Cardiac atrium fibroblast (primary cell): ENCODE results near the gene MLST8. TPM values are rescaled to one million over a fixed set of nuclear protein-coding genes. Genes with fewer than 3 reads are reported as not detected.

Experiments
- total RNA-seq: library from RNA; depleted of rRNA; stranded (reverse); fragments of >200 nt; gene quantifications from 2 replicates; pipeline ENCODE4 v1.2.3, GENCODE V29; 2015

The MLST8 gene, protein sequence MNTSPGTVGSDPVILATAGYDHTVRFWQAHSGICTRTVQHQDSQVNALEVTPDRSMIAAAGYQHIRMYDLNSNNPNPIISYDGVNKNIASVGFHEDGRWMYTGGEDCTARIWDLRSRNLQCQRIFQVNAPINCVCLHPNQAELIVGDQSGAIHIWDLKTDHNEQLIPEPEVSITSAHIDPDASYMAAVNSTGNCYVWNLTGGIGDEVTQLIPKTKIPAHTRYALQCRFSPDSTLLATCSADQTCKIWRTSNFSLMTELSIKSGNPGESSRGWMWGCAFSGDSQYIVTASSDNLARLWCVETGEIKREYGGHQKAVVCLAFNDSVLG
- total RNA-seq: 39.5 and 45.2 TPM in 2 replicates

DNA sequence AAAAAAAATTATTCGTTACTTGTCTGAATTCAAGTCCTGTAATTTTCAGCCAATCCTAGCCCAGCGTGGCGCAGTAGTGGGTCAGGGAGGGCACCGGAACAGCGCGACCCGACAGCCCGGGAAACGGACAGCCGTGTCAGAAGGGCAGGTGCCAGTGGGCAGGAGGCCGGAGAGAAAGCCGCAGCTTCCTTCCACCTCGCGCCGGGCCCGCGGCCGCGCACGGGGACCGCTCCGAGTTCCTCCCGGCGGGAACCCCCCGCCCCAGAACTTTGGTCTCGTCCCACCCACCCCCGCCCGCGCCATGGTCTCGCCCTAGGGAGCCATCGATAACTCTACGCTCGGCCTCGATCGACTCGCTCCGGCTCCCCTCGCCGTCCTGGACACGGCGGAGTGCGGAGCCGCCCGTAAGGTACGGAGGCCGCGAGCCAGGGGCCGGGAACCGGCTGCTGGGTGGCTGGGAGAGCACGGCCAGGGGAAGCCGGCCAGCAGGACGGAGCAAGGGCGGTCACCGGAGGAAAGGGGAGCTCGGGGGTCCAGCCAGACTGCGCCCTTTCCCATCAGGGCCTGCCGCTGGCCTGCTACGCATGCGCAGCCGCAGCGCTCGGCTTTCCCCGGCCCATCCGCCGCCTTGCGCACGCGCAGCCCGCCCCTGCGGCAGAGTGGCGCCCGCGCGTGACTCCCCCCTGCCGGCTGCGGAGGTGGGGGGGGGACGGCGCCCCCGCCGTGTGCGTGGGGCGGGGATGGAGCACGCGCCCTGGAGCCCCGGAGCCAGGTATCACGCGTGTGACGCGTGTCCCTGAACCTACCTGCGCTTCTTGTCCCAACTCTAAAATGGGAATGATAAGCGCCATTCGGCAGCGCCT is at the start of gene MLST8:
Gene MLST8 (plus strand): TSS at position 351 of the 863 bp plus-strand sequence. CDS start 632 bp downstream, outside the sequence.

DNA sequence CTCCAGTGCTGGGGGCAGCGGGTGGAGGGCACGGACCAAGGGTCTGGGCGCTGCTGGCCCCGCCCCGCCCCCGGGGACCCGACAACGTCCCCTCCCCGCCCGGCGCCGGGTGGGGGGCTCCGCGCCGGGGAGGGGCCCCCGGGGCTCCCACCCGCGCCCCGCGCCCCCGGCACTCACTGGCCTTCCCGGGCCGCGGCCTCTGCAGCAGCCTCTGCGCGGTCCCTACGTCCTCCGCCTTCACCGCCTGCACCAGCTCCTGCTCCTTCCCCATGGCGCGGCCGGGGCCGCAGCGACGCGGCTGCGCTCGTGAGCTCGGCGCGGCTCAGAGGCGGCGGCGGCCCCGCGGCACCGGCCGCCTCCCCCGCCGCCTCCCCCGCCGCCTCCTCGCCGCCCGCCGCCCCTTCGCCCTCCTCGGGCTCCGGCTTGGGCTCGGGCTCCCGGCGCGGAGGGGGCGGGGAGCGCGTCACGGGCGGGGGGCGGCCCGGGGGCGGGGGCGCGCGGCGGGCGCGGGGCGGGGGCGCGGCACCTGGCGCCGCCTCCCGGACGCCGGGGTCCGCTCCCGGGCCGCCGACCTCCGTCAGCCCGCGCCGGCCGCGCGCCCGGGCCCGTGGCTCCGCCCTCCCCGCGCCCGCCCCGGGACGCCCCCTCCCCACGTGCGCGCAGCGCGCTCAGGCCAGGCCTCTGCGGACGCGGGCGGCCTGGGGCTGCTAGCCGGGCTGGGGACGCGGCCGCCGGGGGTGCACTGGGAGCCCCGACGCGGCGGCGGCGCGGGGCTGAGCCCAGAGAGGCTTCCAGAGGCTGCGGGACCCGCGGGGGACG is 8.9 kb upstream of the MLST8 start, which contains the start of gene CASKIN1:
Gene CASKIN1 (minus strand): TSS at position 444 of the 819 bp plus-strand sequence. CDS start 173 bp downstream, at position 271.

DNA sequence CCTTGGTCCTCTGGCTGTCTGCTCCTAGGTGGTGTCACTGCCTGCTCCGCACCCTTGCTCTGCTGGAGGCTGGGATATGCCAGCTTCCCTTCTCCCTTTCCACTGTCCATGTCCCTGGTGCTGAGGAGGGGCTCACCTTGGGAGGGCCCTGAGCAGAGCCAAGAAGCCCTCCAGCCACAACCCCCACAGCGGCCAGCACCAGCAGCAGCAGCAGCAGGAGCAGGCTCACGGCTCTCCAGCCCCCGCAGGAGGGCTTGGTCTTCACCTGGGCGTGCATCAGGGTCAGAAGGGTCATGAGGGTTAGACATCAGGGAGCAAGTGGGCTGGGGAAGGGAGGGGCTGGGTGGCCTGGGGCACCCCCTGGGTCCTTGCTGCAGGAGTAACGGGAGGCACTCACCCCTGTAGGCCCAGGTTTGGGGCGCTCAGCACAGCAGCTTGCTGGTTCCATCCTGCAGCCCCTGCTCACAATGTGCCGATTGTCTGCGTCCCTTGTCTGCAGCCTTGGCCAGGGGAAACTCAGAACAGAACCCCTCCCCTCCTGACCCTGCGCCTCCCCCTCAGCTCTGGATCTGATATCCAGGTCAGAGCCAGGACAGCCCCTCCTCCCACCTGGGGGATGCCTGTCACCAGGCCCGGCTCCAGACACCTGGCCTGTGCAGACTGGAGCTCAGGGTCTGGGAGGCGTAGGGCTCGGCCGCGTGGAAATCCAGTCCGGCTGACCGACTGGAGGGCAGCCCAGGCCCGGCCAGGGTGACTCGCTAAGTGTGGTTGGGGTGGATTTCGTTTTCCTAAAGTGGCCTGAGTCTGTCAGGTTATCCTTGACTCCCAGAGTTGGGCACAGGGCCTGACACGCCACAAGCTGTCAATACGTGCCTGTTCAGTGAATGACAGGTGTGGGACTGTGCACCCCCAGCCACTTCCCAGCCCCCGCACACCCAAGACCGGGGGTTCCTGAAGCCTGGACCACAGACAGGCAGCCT is 5.4 kb downstream of the MLST8 start, which contains the start of gene BRICD5:
Gene BRICD5 (minus strand): TSS at position 478 of the 980 bp plus-strand sequence. CDS start 30 bp downstream, at position 448.

DNA sequence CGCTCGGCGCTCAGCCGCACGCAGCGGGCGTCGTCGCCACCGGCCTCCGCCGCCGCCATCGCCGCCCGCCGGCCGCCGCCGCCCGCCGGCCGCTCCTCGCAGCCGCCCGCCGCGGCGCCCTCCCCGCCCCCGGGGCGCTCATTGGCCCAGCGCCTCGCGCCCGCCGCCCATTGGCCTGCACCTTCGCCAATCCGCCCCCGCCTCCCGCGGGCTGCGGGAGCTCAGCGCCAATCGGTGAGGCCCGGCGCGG is 9.4 kb downstream of the MLST8 start, which contains the start of gene PGP:
Gene PGP (minus strand): TSS at position 122 of the 250 bp plus-strand sequence. CDS start 63 bp downstream, at position 59.

DNA sequence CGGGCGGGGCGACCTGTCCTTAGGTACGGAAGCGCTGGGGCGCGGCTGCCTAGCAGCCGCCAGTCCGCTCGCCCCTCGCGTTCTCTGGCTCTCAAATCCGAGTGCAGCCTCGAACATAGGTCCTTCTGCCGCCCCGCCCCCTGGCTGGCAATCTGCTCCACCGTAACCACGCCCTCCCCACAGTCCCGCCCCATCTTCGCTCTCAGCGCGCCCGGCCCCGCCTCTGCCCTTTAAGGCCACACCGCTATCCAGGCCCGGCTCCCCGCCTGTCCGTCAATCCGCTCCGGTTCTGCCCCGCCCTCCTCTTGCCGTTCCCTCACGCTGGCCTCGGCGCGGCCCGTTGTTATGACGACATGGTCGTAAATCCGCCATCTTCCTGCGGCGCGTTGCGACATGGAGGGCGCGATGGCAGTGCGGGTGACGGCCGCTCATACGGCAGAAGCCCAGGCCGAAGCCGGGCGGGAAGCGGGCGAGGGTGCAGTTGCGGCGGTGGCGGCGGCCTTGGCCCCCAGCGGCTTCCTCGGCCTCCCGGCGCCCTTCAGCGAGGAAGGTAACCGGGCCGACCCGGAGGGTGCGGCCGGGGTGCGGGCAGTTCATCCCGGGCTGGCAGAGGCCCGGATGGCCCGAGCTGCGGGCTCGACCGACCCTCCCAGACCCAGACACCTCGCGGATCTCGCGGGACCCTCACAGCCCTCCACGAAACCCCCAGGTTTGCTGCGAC is 18.1 kb downstream of the MLST8 start, which contains the start of gene E4F1:
Gene E4F1 (plus strand): TSS at position 371 of the 721 bp plus-strand sequence. CDS start 23 bp downstream, at position 394.

DNA sequence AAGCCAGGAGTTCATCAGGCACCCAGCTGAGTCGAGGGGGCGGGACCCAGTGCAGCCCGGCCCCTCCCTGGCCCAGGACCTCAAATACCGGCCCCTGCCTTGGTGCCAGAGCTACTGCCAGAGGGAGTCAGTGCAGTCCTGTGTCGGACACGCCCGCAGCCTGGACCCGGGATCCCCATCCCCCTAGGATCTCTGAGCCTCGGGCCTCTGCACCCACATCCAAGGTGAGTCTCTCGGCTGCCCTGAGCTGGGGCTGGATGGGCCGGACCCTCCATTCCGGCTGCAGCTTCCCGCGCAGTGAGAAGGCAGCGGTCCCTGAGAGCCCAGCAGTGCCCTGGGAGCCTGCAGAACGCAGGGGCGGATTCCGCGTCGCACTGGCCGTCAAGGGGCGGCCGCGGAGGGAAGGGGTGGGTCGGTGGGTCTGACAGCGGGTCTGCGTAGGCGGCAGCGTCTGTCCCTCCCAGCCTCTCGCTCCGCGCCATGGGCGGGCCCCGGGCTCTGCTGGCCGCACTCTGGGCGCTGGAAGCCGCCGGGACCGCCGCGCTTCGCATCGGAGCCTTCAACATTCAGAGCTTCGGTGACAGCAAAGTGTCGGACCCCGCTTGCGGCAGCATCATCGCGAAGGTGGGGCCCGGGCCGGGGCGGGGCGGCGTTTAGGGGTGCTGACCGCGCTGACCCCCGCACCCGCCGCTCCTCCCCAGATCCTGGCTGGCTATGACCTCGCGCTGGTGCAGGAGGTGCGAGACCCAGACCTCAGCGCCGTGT is 31.3 kb downstream of the MLST8 start, which contains the start of gene DNASE1L2:
Gene DNASE1L2 (plus strand): TSS at position 108 of the 765 bp plus-strand sequence. CDS start 373 bp downstream, at position 481.

DNA sequence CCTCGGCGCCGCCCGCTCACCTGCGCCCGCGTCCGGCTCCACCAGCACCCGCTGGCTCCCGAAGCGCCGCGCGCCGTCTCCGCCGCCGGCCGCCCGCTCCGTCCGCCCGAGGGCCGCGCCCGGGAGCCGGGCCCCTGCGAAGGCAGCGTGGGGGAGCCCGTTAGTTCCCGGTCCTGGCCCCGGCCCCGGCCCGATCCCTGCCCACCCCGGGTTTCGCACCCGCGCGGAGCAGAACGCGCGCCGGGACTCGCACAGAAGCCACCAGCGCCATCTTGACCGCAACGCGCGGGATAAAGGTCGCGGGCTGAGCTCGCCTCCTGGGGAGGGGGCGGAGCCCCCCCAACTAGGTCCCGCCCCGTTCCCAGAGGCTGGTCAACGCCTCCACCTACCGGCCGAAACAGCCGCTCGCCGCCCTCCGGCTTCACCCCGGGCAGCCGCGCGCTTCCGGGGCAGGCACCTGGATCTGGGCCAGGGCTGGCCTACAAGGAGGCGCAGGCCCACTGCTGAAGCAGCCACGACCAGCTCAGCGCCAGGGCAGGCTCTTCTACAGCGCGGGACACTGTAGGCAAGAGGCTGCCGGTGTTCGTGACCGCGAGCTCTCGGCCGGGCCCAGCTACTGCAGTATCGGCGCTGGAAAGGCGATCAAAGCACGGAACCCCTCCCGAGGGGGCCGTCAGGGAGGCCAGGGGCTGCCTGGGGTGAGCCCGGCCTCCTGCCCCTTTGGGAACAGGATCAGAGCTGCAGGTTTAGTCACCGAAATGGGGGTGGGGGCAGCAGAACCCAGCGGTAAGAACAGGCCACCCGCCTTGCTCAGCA is 46.2 kb downstream of the MLST8 start, which contains the start of gene ECI1:
Gene ECI1 (minus strand): TSS at position 292 of the 816 bp plus-strand sequence. CDS start 21 bp downstream, at position 271.

Other genes with a start within 250 kb of the MLST8 start
- 216 and 235 TPM in 2 replicates for gene NDUFB10, start 245.9 kb upstream of the MLST8 start, total RNA-seq
- gene RPS2, start 240.6 kb upstream of the MLST8 start, total RNA-seq: 2,750 and 3,500 TPM in 2 replicates
- gene RNF151, start 238.6 kb upstream of the MLST8 start, total RNA-seq: not detected in 2 replicates
- 45.9 and 50.2 TPM in 2 replicates for gene TBL3, start 233.4 kb upstream of the MLST8 start, total RNA-seq
- 0.32 TPM in 1 of 2 replicates, not detected in the other for gene NOXO1, start 224.0 kb upstream of the MLST8 start, total RNA-seq
- 16.2 and 45.2 TPM in 2 replicates for gene GFER, start 221.3 kb upstream of the MLST8 start, total RNA-seq
- 5.2 and 6.6 TPM in 2 replicates for gene SYNGR3, start 215.5 kb upstream of the MLST8 start, total RNA-seq
- gene ZNF598, start 195.6 kb upstream of the MLST8 start, total RNA-seq: 29.2 and 39.2 TPM in 2 replicates
- gene NPW, start 185.7 kb upstream of the MLST8 start, total RNA-seq: 1.6 TPM in 1 of 2 replicates, not detected in the other
- 116 and 122 TPM in 2 replicates for gene NHERF2, start 178.6 kb upstream of the MLST8 start, total RNA-seq
- gene NTHL1, start 157.6 kb upstream of the MLST8 start, total RNA-seq: 14.4 and 34.5 TPM in 2 replicates
- gene TSC2, start 157.5 kb upstream of the MLST8 start, total RNA-seq: 47.3 and 66.4 TPM in 2 replicates
- 150 and 153 TPM in 2 replicates for gene PKD1, start 69.6 kb upstream of the MLST8 start, total RNA-seq
- not detected in 2 replicates for gene RAB26, start 56.8 kb upstream of the MLST8 start, total RNA-seq
- gene TRAF7, start 49.7 kb upstream of the MLST8 start, total RNA-seq: 49.9 and 67.0 TPM in 2 replicates
- under 0.01 and 0.54 TPM in 2 replicates for gene CASKIN1, start 8.8 kb upstream of the MLST8 start, total RNA-seq
- 0.49 and 2.5 TPM in 2 replicates for gene BRICD5, start 5.4 kb downstream of the MLST8 start, total RNA-seq
- gene PGP, start 9.4 kb downstream of the MLST8 start, total RNA-seq: 7.6 and 12.6 TPM in 2 replicates
- gene E4F1, start 18.1 kb downstream of the MLST8 start, total RNA-seq: 19.9 and 34.7 TPM in 2 replicates
- 1.1 and 2.2 TPM in 2 replicates for gene DNASE1L2, start 31.0 kb downstream of the MLST8 start, total RNA-seq
- 48.2 and 50.4 TPM in 2 replicates for gene ECI1, start 46.1 kb downstream of the MLST8 start, total RNA-seq
- gene RNPS1, start 62.7 kb downstream of the MLST8 start, total RNA-seq: 125 and 144 TPM in 2 replicates
- gene ABCA3, start 135.3 kb downstream of the MLST8 start, total RNA-seq: 1.4 and 2.9 TPM in 2 replicates
- gene CCNF, start 224.0 kb downstream of the MLST8 start, total RNA-seq: 9.0 and 11.2 TPM in 2 replicates